ENCODE data around the gene AMBN.

The AMBN gene

DNA sequence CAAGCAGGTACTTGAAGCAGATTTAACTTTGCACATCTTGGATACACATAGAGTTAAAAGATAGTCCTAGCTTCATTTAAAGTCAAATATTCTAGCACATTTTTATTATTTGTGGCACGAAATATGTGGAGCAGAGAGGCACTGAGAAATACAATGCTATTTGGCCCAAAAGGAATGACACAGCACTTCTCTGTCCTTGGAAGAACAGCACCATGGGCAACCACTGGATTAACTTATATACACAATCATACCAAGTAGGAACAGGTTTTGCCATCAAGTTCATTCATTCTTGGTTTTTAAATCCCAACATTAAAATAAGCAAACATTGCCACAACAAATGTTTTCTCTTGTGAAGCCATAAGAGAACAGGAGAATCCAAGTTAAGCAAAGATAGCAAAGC is 35.6 kb downstream of the AMBN start:
- H3K4me3 ChIP-seq (ENCODE audit: low read depth, low read length), result no peak overlapping the region
- TF ChIP-seq, protein P1, sequence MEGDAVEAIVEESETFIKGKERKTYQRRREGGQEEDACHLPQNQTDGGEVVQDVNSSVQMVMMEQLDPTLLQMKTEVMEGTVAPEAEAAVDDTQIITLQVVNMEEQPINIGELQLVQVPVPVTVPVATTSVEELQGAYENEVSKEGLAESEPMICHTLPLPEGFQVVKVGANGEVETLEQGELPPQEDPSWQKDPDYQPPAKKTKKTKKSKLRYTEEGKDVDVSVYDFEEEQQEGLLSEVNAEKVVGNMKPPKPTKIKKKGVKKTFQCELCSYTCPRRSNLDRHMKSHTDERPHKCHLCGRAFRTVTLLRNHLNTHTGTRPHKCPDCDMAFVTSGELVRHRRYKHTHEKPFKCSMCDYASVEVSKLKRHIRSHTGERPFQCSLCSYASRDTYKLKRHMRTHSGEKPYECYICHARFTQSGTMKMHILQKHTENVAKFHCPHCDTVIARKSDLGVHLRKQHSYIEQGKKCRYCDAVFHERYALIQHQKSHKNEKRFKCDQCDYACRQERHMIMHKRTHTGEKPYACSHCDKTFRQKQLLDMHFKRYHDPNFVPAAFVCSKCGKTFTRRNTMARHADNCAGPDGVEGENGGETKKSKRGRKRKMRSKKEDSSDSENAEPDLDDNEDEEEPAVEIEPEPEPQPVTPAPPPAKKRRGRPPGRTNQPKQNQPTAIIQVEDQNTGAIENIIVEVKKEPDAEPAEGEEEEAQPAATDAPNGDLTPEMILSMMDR (IDR thresholded peaks at IDR 0.05; ENCODE audit: low read depth, low read length), result no peak

DNA sequence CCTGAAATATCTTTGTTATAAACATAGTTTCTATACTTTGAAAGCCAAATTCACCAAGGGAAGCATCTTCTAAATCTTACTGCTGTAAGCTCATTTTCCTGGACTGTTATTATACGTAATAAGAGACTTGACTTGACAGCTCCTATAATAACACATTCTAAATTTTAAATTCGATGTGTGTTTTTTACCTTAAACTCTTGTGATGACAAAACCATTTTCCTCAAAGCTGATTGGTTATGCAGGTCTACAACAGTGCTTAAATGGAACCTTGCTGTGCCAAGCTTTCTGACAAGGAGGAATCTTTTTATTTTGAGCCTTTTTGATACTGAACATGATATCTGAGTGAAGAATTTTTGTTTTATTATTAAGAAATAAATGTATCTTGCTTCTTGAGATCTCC is 36.4 kb downstream of the AMBN start, which contains the start of gene ENAM:
Gene ENAM, plus strand, starts transcription at position 301 of the 400 bp plus-strand sequence. CDS start 757 bp downstream, outside the sequence.
- TF ChIP-seq, protein P1 (IDR thresholded peaks at IDR 0.05; ENCODE audit: low read depth, low read length), result no peak
- H3K4me3 ChIP-seq (ENCODE audit: low read depth, low read length), result no peak within 1 kb of the TSS

DNA sequence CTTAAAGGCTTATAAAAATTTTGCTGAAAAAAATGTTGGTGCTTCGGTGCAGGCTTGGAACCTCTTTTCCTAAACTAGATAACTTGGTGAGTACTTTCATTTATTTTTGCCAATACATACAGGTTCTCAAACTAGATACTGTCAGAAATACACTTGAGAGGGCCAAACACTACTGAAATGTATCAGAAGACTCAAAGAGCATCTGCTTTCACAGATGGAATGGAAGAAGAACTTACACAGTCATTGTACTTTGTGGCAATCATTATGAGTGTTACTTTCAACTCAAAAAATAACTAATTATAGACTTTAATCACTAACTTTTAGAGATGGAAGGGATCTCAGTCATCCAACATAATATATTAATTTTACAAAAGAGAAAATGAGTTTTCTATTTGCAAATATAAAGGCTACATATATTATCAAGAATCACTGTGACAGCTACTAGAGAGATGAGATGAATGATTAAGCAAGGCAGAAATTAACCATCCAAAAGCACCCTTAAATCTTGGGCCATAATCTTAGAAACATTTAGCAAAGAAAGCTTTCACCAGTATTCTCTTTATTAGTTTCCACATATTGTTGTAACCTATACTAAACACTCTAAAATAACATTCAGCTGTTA is 37.5 kb downstream of the AMBN start:
- TF ChIP-seq, protein P1 (IDR thresholded peaks at IDR 0.05; ENCODE audit: low read depth, low read length), result no peak
- no peak overlapping the region for H3K4me3 ChIP-seq (ENCODE audit: low read depth, low read length)

DNA sequence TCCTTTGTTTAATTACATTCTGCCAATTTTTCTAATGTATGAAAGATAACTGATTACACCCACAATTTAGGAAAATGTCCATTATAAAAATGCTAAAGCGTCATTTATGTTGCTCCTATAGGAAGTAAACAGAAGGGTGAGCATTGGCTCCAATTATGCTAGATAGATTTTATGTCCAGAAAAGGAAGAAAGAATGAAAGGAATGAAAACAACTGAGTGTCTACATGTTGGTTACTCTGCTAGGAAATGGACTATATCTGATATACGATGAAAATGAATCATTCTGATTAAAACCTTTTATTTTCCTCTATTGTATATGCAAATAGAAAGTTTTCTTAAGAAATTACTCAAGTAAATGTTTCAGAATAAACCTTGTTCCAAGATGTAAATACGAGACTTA is 38.1 kb downstream of the AMBN start:
- no peak overlapping the region for H3K4me3 ChIP-seq (ENCODE audit: low read depth, low read length)
- TF ChIP-seq, protein P1 (IDR thresholded peaks at IDR 0.05; ENCODE audit: low read depth, low read length), result no peak

DNA sequence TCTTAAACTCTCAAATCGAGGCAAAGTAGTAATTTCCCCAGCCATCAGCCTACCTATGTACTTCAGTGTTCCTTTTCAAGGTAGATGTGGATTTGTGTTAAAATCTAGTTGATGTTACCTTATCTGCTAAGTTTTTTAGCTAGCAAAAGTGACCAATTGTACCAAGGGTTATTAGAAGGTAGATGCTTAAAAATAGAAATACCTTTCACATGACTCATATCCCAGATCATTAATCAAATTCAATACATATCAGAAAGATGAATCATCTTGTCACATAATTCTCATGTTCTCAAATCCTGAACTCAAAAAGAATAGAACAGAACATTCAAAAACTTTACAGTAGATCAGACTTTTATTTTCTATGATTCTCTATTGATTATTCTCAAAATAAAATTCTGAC is 40.0 kb downstream of the AMBN start:
- no peak overlapping the region for H3K4me3 ChIP-seq (ENCODE audit: low read depth, low read length)
- TF ChIP-seq, protein P1 (IDR thresholded peaks at IDR 0.05; ENCODE audit: low read depth, low read length), result no peak

DNA sequence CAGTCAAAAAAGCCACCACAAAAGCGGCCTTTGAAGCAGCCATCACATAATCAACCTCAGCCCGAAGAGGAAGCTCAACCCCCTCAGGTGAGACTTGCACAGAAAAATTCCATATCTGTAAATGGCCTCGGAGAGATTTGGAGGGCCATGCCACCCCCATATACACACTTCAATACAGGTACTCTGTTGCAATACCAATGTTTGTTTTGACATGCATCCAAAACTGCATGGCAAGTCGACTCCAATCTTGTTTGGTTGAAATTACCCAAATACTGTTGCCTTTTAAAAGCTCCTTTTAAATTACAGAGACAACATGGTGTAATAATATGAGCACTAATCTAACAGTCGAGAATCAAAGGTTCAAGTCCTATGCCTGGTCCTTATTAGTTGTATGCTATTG is 42.4 kb downstream of the AMBN start:
- TF ChIP-seq, protein P1 (IDR thresholded peaks at IDR 0.05; ENCODE audit: low read depth, low read length), result no peak
- H3K4me3 ChIP-seq (ENCODE audit: low read depth, low read length), result no peak overlapping the region

DNA sequence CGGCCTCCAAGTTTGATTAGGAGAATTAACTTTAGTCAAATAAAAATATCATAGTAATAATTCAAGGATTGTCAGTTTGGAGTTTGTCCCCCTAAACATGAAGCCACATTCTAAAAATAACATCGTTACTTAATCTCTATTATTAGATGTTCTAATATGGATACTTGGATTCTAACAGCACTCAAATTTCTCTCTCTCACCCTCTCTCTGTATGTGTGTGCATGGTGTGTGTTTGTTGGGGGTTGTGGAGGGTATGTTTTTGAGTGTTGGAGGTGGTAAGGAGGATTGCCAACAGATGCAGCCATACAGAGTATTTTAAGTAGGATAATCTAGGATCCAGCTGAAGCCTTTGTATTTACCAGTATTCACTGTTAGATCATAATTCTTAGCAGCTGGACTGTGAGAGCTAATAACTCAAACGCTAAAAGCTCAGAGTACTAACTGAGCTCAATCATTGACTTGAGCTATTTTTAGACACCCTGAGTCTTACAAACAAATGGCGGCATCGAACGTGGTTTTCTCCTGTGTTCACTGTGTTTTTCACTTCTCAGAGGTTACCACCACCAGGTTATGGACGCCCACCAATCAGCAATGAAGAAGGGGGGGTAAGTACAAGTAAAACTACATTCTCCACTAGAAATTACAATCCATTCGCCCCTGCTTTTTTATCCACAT is 45.3 kb downstream of the AMBN start:
- no peak overlapping the region for H3K4me3 ChIP-seq (ENCODE audit: low read depth, low read length)
- TF ChIP-seq, protein P1 (IDR thresholded peaks at IDR 0.05; ENCODE audit: low read depth, low read length), result no peak

Measured in WI38 (cell line).